Mesendoderm (in vitro differentiated cells): ENCODE results near the gene PLK5.

Experiments
- DNase-seq: peaks from one replicate; pipeline ENCODE4 v3.0.0; 2013
- H2AK5ac ChIP-seq: 2 replicates; pipeline ENCODE4 v1.6.1; 2013; ENCODE audit warnings: low read length, inconsistent platforms
- H2BK120ac ChIP-seq: 2 replicates; pipeline ENCODE4 v1.6.1; 2013; ENCODE audit warnings: low read depth, mild to moderate bottlenecking, low read length, moderate library complexity, mixed read lengths
- H2BK15ac ChIP-seq: replicated peaks from 2 replicates; pipeline ENCODE4 v1.6.1; 2013; ENCODE audit warnings: low read depth, mild to moderate bottlenecking, moderate library complexity
- H2BK5ac ChIP-seq: 2 replicates; pipeline ENCODE4 v1.6.1; 2013; ENCODE audit warnings: low read length, inconsistent platforms
- H3K18ac ChIP-seq: 2 replicates; pipeline ENCODE4 v1.6.1; 2013; ENCODE audit warnings: mild to moderate bottlenecking, low read length, mixed read lengths
- H3K23ac ChIP-seq: one replicate; pipeline ENCODE4 v1.6.1; 2013; ENCODE audit warnings: low read length
- H3K27ac ChIP-seq: 2 replicates; pipeline ENCODE4 v1.5.1; 2013; ENCODE audit warnings: low read depth, mild to moderate bottlenecking, inconsistent platforms, low read length, moderate library complexity
- H3K27me3 ChIP-seq: 2 replicates; pipeline ENCODE4 v1.6.1; 2013; ENCODE audit warnings: low read length, control low read depth, mild to moderate bottlenecking, inconsistent platforms; ENCODE audit not compliant: insufficient read depth, poor library complexity
- H3K36me3 ChIP-seq: 2 replicates; pipeline ENCODE4 v1.6.1; 2013; ENCODE audit warnings: low read length, inconsistent platforms; ENCODE audit not compliant: control insufficient read depth, insufficient read depth
- H3K4ac ChIP-seq: one replicate; pipeline ENCODE4 v1.6.1; 2013; ENCODE audit warnings: low read depth, mild to moderate bottlenecking, low read length, moderate library complexity
- H3K4me1 ChIP-seq: 2 replicates; pipeline ENCODE4 v1.6.1; 2013; ENCODE audit warnings: low read depth, low read length, inconsistent platforms; ENCODE audit not compliant: control insufficient read depth
- H3K4me2 ChIP-seq: 2 replicates; pipeline ENCODE4 v1.6.1; 2013; ENCODE audit warnings: low read length
- H3K4me3 ChIP-seq: 2 replicates; pipeline ENCODE4 v1.5.1; 2013; ENCODE audit warnings: mild to moderate bottlenecking, low read length
- H3K56ac ChIP-seq: one replicate; pipeline ENCODE4 v1.6.1; 2013; ENCODE audit warnings: low read length
- H3K79me1 ChIP-seq: 2 replicates; pipeline ENCODE4 v1.6.1; 2013; ENCODE audit warnings: low read length, inconsistent platforms
- H3K79me2 ChIP-seq: 2 replicates; pipeline ENCODE4 v1.6.1; 2013; ENCODE audit warnings: mild to moderate bottlenecking, low read length; ENCODE audit not compliant: control insufficient read depth, insufficient read depth
- H3K9ac ChIP-seq: 2 replicates; pipeline ENCODE4 v1.6.1; 2013; ENCODE audit warnings: low read length, inconsistent platforms
- H4K5ac ChIP-seq: one replicate; pipeline ENCODE4 v1.6.1; 2013; ENCODE audit warnings: low read length
- H4K8ac ChIP-seq: one replicate; pipeline ENCODE4 v1.6.1; 2013; ENCODE audit warnings: low read depth, mild to moderate bottlenecking, control low read depth, low read length, moderate library complexity
- WGBS: extraction: QIAGEN DNeasy Blood & Tissue Kit; methylation state at CpG from one replicate; pipeline ENCODE4 v1.1.7; 2013; ENCODE audit warnings: low lambda C conversion rate, missing lambda C conversion rate; ENCODE audit not compliant: insufficient coverage; ENCODE audit errors: extremely low coverage; 5-methylcytosine and 5-hydroxymethylcytosine counted together

PLK5 gene

GRCh38 chr19:1553415-1553814 is 29.5 kb downstream of the PLK5 start:
- Histone ChIP-seq H3K27me3 (no peaks in the 10 kb centered on the region), H3K4me3 (no peak overlapping the region), H3K27ac (no peak overlapping the region), H4K5ac (no peak overlapping the region), H3K18ac (no peak overlapping the region), H3K36me3 (peaks cover 6% of the 10 kb centered on the region), H2BK120ac (no peak overlapping the region), H2BK15ac (no peak overlapping the region), H3K4me2 (no peak overlapping the region), H4K8ac (no peak overlapping the region), H3K79me1 (peaks cover 3% of the 10 kb centered on the region), H2BK5ac (no peak overlapping the region), H3K79me2 (peaks cover under 1% of the 10 kb centered on the region), H3K23ac (no peak overlapping the region), H3K9ac (no peak overlapping the region), H3K56ac (no peak overlapping the region), H3K4ac (no peak overlapping the region), H3K4me1 (no peaks in the 10 kb centered on the region), H2AK5ac (no peak overlapping the region)
- WGBS = no CpG with 5 or more reads among the region's 10 CpGs
- DNase-seq = no peak

- WGBS = no CpG with 5 or more reads among the region's 24 CpGs
- Histone ChIP-seq H2AK5ac (no peak overlapping the region), H3K27me3 (no peaks in the 10 kb centered on the region), H2BK120ac (no peak overlapping the region), H4K5ac (no peak overlapping the region), H2BK15ac (no peak overlapping the region), H3K4me2 (no peak overlapping the region), H3K23ac (no peak overlapping the region), H3K79me2 (peaks cover 11% of the 10 kb centered on the region), H3K4me3 (no peak overlapping the region), H3K79me1 (peaks cover 10% of the 10 kb centered on the region), H2BK5ac (no peak overlapping the region), H3K4me1 (no peaks in the 10 kb centered on the region), H3K36me3 (peaks cover 6% of the 10 kb centered on the region), H4K8ac (no peak overlapping the region), H3K4ac (no peak overlapping the region), H3K56ac (no peak overlapping the region), H3K18ac (no peak overlapping the region), H3K27ac (no peak overlapping the region), H3K9ac (no peak overlapping the region)
- no peak for DNase-seq
Observed at GRCh38 chr19:1554968-1555367, 31.1 kb downstream of the PLK5 start.

- Histone ChIP-seq H3K4me3 (no peak overlapping the region), H3K56ac (no peak overlapping the region), H3K27ac (no peak overlapping the region), H3K79me2 (peaks cover 19% of the 10 kb centered on the region), H3K4ac (no peak overlapping the region), H2BK5ac (no peak overlapping the region), H2BK120ac (no peak overlapping the region), H3K4me2 (no peak overlapping the region), H3K18ac (no peak overlapping the region), H3K4me1 (no peaks in the 10 kb centered on the region), H3K9ac (no peak overlapping the region), H4K8ac (no peak overlapping the region), H3K79me1 (peaks cover 16% of the 10 kb centered on the region), H3K36me3 (peaks cover 6% of the 10 kb centered on the region), H3K27me3 (no peaks in the 10 kb centered on the region), H4K5ac (no peak overlapping the region), H2BK15ac (no peak overlapping the region), H3K23ac (no peak overlapping the region), H2AK5ac (no peak overlapping the region)
- no peak for DNase-seq
- WGBS = no CpG with 5 or more reads among the region's 121 CpGs
Observed at GRCh38 chr19:1555487-1556389, 31.9 kb downstream of the PLK5 start.

GRCh38 chr19:1556390-1557070 is 32.7 kb downstream of the PLK5 start:
- Histone ChIP-seq H3K9ac (no peak overlapping the region), H3K79me2 (peaks cover 27% of the 10 kb centered on the region), H3K4me2 (no peak overlapping the region), H3K4ac (no peak overlapping the region), H4K5ac (no peak overlapping the region), H2BK5ac (no peak overlapping the region), H3K56ac (no peak overlapping the region), H3K79me1 (peaks cover 22% of the 10 kb centered on the region), H2AK5ac (no peak overlapping the region), H3K27me3 (no peaks in the 10 kb centered on the region), H4K8ac (no peak overlapping the region), H2BK15ac (no peak overlapping the region), H3K4me3 (no peak overlapping the region), H3K36me3 (peaks cover 9% of the 10 kb centered on the region), H3K18ac (no peak overlapping the region), H3K4me1 (no peaks in the 10 kb centered on the region), H3K27ac (no peak overlapping the region), H2BK120ac (no peak overlapping the region), H3K23ac (no peak overlapping the region)
- no CpG with 5 or more reads among the region's 66 CpGs for WGBS
- no peak for DNase-seq

- H3K27me3 ChIP-seq = no peaks in the 10 kb centered on the region
- H3K4me3 ChIP-seq = no peak overlapping the region
- H2BK15ac ChIP-seq = no peak overlapping the region
- no peak overlapping the region for H3K18ac ChIP-seq
- H4K8ac ChIP-seq = no peak overlapping the region
- H3K79me2 ChIP-seq = peaks cover 41% of the 10 kb centered on the region
- H3K79me1 ChIP-seq = peaks cover 28% of the 10 kb centered on the region
- H3K27ac ChIP-seq = no peak overlapping the region
- no peak overlapping the region for H3K4ac ChIP-seq
- no CpG with 5 or more reads among the region's 12 CpGs for WGBS
- no peaks in the 10 kb centered on the region for H3K4me1 ChIP-seq
- no peak overlapping the region for H3K23ac ChIP-seq
- no peak overlapping the region for H2BK5ac ChIP-seq
- H2BK120ac ChIP-seq = no peak overlapping the region
- DNase-seq = no peak
- no peak overlapping the region for H3K56ac ChIP-seq
- H4K5ac ChIP-seq = no peak overlapping the region
- H3K36me3 ChIP-seq = peaks cover 9% of the 10 kb centered on the region
- H2AK5ac ChIP-seq = no peak overlapping the region
- no peak overlapping the region for H3K4me2 ChIP-seq
- H3K9ac ChIP-seq = no peak overlapping the region
Observed at GRCh38 chr19:1558552-1558951, 34.7 kb downstream of the PLK5 start.
